ENCODE measurements around the gene PMPCA. TPM values are rescaled to one million over a fixed set of nuclear protein-coding genes. Genes with fewer than 3 reads are reported as not detected.

The PMPCA gene
- total RNA-seq, 1 experiment from 2014 or later, result 54.9 TPM

DNA sequence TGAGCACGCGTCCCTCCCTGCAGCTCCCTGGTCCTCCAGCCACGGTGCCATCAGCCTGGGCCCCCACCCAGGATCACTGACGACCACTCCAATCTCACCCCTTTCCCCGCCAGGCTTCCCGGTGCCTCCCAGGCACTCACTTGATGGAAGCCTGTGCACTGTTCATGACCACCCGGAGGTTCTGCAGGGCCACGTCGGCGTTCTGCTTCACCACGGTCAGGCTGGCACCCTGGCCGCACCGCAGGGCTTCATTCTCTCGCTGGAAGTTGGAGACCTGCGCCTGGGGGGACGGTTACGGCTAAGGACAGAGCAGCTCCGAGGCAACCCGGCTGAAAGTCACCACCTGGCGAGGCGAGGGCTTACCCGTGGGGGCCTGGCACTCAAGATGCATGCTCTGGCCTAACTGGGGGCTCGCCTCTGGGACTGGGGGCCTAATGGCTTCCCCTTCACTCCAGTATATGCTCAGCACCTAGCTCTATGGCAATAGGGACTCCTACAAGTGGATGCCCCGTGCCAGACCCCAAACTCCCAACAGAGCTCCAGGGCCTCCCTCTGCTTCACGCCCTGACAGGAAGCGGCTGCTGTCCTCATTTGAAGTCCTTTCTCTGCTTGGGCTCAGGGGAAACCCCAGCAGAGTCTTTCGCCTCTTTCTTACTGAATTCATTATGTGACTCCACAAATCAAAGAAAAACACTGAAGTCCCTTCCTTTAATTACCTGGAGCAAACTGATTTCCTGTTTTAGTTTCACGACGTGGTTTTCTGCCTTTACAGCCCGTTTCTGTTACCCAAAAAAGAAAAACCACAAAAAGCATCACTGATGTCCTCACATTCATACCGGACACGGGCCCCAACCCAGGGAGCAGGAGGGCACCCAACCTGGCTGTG lies 6.3 kb upstream of the PMPCA start:
- ChIA-PET POLR2A (ENCODE audit: unreplicated experiment) (no interaction called here), CTCF (no interaction called here)
- TF ChIP-seq EZH2phosphoT487 (IDR thresholded peaks at IDR 0.05; ENCODE audit: borderline replicate concordance, low read length), result no peak
- no peak for TF ChIP-seq EZH2 (IDR thresholded peaks at IDR 0.05; ENCODE audit: low read length, unreplicated experiment)
- TF ChIP-seq, protein P1, sequence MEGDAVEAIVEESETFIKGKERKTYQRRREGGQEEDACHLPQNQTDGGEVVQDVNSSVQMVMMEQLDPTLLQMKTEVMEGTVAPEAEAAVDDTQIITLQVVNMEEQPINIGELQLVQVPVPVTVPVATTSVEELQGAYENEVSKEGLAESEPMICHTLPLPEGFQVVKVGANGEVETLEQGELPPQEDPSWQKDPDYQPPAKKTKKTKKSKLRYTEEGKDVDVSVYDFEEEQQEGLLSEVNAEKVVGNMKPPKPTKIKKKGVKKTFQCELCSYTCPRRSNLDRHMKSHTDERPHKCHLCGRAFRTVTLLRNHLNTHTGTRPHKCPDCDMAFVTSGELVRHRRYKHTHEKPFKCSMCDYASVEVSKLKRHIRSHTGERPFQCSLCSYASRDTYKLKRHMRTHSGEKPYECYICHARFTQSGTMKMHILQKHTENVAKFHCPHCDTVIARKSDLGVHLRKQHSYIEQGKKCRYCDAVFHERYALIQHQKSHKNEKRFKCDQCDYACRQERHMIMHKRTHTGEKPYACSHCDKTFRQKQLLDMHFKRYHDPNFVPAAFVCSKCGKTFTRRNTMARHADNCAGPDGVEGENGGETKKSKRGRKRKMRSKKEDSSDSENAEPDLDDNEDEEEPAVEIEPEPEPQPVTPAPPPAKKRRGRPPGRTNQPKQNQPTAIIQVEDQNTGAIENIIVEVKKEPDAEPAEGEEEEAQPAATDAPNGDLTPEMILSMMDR (conservative IDR thresholded peaks at IDR 0.05; ENCODE audit: low read depth, low read length), result no peak
- Histone ChIP-seq H3K4me1 (ENCODE audit: insufficient read depth, low read length) (peaks cover 5% of the 10 kb centered on the region; the same call in 1 of the 2 replicates), H3K27ac (ENCODE audit: low read length) (no peak overlapping the region), H3K9me3 (ENCODE audit: low read length) (no peaks in the 10 kb centered on the region), H3K9me2 (replicated peaks; ENCODE audit: low read length) (no peaks in the 10 kb centered on the region), H4K20me1 (ENCODE audit: low read length) (no peaks in the 10 kb centered on the region), H3K36me3 (ENCODE audit: low read depth, low read length) (no peaks in the 10 kb centered on the region; the same call in 1 of the 2 replicates), H3K4me2 (ENCODE audit: low read length) (no peak overlapping the region), H3K27me3 (ENCODE audit: low read length) (no peaks in the 10 kb centered on the region), H3F3A (ENCODE audit: low read length, unreplicated experiment) (no peaks in the 10 kb centered on the region), H3K79me2 (ENCODE audit: low read length) (peaks cover 14% of the 10 kb centered on the region), H3K4me3 (ENCODE audit: low read length) (no peak overlapping the region), H3K9ac (ENCODE audit: low read length) (no peak overlapping the region), H2AFZ (ENCODE audit: low read length) (no peak overlapping the region)
- DNase-seq (no peak), ATAC-seq (no peak)
- no TSS peak for BruUV-seq (replicated peaks)
- intact Hi-C loops (cut with micrococcal nuclease), result no loop called here

DNA sequence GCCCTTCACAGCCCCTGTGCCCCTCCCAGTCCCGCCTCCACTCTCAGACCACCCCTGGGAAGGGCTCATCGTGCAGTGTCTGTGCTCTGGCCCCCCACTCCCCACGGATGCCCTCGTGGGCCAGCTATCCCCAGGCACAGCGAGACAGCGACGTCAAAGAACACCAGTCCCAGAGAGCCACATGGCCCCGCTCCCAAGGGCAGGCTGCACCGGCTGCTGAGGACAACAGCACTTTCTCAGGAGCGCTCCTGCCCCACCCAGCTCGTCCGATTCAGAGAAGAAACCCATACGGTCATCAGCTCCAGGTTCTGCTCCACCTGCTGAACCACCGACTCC lies 5.7 kb upstream of the PMPCA start:
- no TSS peak for BruUV-seq (replicated peaks)
- H3K9ac ChIP-seq (ENCODE audit: low read length), result no peak overlapping the region

More for the DNA sequence above, 5.7 kb upstream of the PMPCA start:
- DNase-seq, result no peak
- Histone ChIP-seq H3K9me3 (ENCODE audit: low read length) (no peaks in the 10 kb centered on the region), H3K9me2 (replicated peaks; ENCODE audit: low read length) (no peaks in the 10 kb centered on the region), H3K4me1 (ENCODE audit: insufficient read depth, low read length) (peaks cover 11% of the 10 kb centered on the region; the same call in 1 of the 2 replicates), H3F3A (ENCODE audit: low read length, unreplicated experiment) (no peaks in the 10 kb centered on the region), H3K27ac (ENCODE audit: low read length) (no peak overlapping the region), H4K20me1 (ENCODE audit: low read length) (no peaks in the 10 kb centered on the region), H2AFZ (ENCODE audit: low read length) (no peak overlapping the region), H3K4me2 (ENCODE audit: low read length) (no peak overlapping the region), H3K79me2 (ENCODE audit: low read length) (peaks cover 14% of the 10 kb centered on the region), H3K36me3 (ENCODE audit: low read depth, low read length) (no peaks in the 10 kb centered on the region; the same call in 1 of the 2 replicates), H3K4me3 (ENCODE audit: low read length) (no peak overlapping the region), H3K27me3 (ENCODE audit: low read length) (no peaks in the 10 kb centered on the region)
- POLR2A ChIA-PET (ENCODE audit: unreplicated experiment), result no interaction called here
- CTCF ChIA-PET, result no interaction called here
- TF ChIP-seq EZH2phosphoT487 (IDR thresholded peaks at IDR 0.05; ENCODE audit: borderline replicate concordance, low read length) (no peak), EZH2 (IDR thresholded peaks at IDR 0.05; ENCODE audit: low read length, unreplicated experiment) (no peak)
- TF ChIP-seq, protein P1 (conservative IDR thresholded peaks at IDR 0.05; ENCODE audit: low read depth, low read length), result no peak
- ATAC-seq, result no peak
- intact Hi-C loops (cut with micrococcal nuclease), result no loop called here
